Panc1 (cell line): ENCODE results near the gene OR5A2. TPM values are rescaled to one million over a fixed set of nuclear protein-coding genes. Genes with fewer than 3 reads are reported as not detected.
A peak's percentile ranks its signal among the peaks of the same experiment; 100 is the strongest.

ENCODE experiments used
- ATAC-seq: fragments of 200-7000 bp; cut with Tn5 transposase; 2 replicates; pipeline ENCODE4 v1.9.1; 2020; ENCODE audit warnings: mild to moderate bottlenecking, moderate library complexity
- BruUV-seq: library from RNA; stranded (reverse); fragments of 400-500 nt; replicated peaks from 2 replicates; lab custom pipeline; 2021; lab: Mats Ljungman, UMichigan
- CTCF ChIA-PET: fragments of 300-600 bp; sonication (Branson Sonifier 250); formaldehyde crosslinking; loops from one replicate; lab custom pipeline; 2022; ENCODE audit warnings: antibody characterized with exemption; lab: Charles Lee
- POLR2A ChIA-PET: fragments of 300-600 bp; sonication (Branson Sonifier 250); formaldehyde crosslinking; loops from one replicate; lab custom pipeline; 2022; ENCODE audit warnings: antibody characterized with exemption; lab: Charles Lee
- DNase-seq: peaks from one replicate; pipeline ENCODE4 v3.0.0-alpha.2; 2010; ENCODE audit warnings: low read depth, low spot score
- H3K27ac ChIP-seq: 2 replicates; pipeline ENCODE4 v1.5.1; 2011; ENCODE audit warnings: mild to moderate bottlenecking, low read length, inconsistent platforms
- H3K27me3 ChIP-seq: fragments of 200-500 bp; sonication (Bioruptor generic); 2 replicates; pipeline ENCODE4 v1.6.0; 2014; ENCODE audit warnings: low read length, inconsistent platforms; ENCODE audit not compliant: control insufficient read depth, insufficient read depth
- H3K36me3 ChIP-seq: fragments of 200-500 bp; sonication (Bioruptor generic); 2 replicates; pipeline ENCODE4 v1.5.1; 2014; ENCODE audit warnings: inconsistent platforms, mild to moderate bottlenecking, low read length, moderate library complexity; ENCODE audit not compliant: control insufficient read depth, insufficient read depth
- H3K4me1 ChIP-seq: 2 replicates; pipeline ENCODE4 v1.5.1; 2011; ENCODE audit warnings: inconsistent platforms, mild to moderate bottlenecking, low read length, moderate library complexity; ENCODE audit not compliant: control insufficient read depth, insufficient read depth
- H3K4me3 ChIP-seq, 2 experiments: 2 replicates each; pipeline ENCODE4 v1.5.1; 2011 to 2012; ENCODE audit warnings: low read depth in 2 of 2, low read length in 2 of 2, mild to moderate bottlenecking in 2 of 2, inconsistent platforms in 1 of 2, moderate library complexity in 1 of 2
- H3K9me3 ChIP-seq: fragments of 200-500 bp; sonication (Bioruptor generic); 2 replicates; pipeline ENCODE4 v1.5.1; 2014; ENCODE audit warnings: low read depth, mild to moderate bottlenecking, inconsistent platforms, low read length, moderate library complexity; ENCODE audit not compliant: control insufficient read depth, insufficient read depth
- CTCF ChIP-seq: fragments of 450-650 bp; IDR thresholded peaks from 2 replicates; pipeline ENCODE4 v1.5.1; 2017; ENCODE audit warnings: mild to moderate bottlenecking
- POLR2AphosphoS5 ChIP-seq: IDR thresholded peaks from 2 replicates; pipeline ENCODE4 v1.6.1; 2012; ENCODE audit warnings: mild to moderate bottlenecking, low read depth, low read length, moderate library complexity
- SIN3A ChIP-seq: IDR thresholded peaks from 2 replicates; pipeline ENCODE4 v1.6.1; 2012; ENCODE audit warnings: low read depth, mild to moderate bottlenecking, low read length, moderate library complexity, borderline replicate concordance; ENCODE audit not compliant: insufficient read depth
- TCF7L2 ChIP-seq: IDR thresholded peaks from 2 replicates; pipeline ENCODE4 v1.6.1; 2011; ENCODE audit warnings: mild to moderate bottlenecking, low read depth, low read length, inconsistent platforms
- in situ Hi-C: cut with HindIII; loops from 2 replicates; pipeline ENCODE4 v1.10.0; 2016; ENCODE audit warnings: low sequenced_read_pairs, low pct_unique_long_range_greater_than_20kb
- intact Hi-C: fragments of 100-400 bp; cut with micrococcal nuclease; formaldehyde crosslinking; loops from one replicate; pipeline ENCODE4 v1.10.0; 2022; ENCODE audit not compliant: unreplicated experiment
- total RNA-seq: library from RNA; stranded (reverse); gene quantifications from one replicate; pipeline ENCODE4 v1.2.1, GENCODE V29; 2021; ENCODE audit not compliant: unreplicated experiment
- TF ChIP-seq, protein P1 (sequence below), 2 experiments: IDR thresholded peaks; 2 replicates each; pipeline ENCODE4 v1.6.1; 2011 to 2012; ENCODE audit warnings: low read depth in 2 of 2, control low read depth in 1 of 2, low read length in 1 of 2, mild to moderate bottlenecking in 1 of 2, moderate library complexity in 1 of 2; ENCODE audit not compliant: insufficient read depth in 1 of 2

The OR5A2 gene
- total RNA-seq, 1 experiment from 2014 or later: not detected

GRCh38 chr11:59436169-59436568 is 10.0 kb upstream of the OR5A2 start, which contains the start of gene OR5A1:
Gene OR5A1, plus strand, starts transcription at chr11:59436469. Its CDS starts 6,700 bp downstream, at chr11:59443169.
- CTCF ChIA-PET: no interaction called here
- no peak within 1 kb of the TSS for H3K4me3 ChIP-seq
- intact Hi-C loops: no loop called here

GRCh38 chr11:59429924-59430516 is 3.8 kb upstream of the OR5A2 start:
- Histone ChIP-seq H3K4me3 (no peak overlapping the region), H3K27ac (no peak overlapping the region), H3K36me3 (no peaks in the 10 kb centered on the region), H3K27me3 (peaks cover 8% of the 10 kb centered on the region; the same call in 1 of the 2 replicates), H3K9me3 (no peaks in the 10 kb centered on the region), H3K4me1 (no peaks in the 10 kb centered on the region)
- intact Hi-C loops: loop anchor here (1.0 to 10.0 kb wide), 3 partner anchors 165 to 259 kb away; no protein-coding TSS in a partner anchor
- in situ Hi-C loops: no loop called here
- ChIA-PET POLR2A (no interaction called here), CTCF (no interaction called here)
- ATAC-seq (peak; percentile 73; the same call in 1 of the 2 replicates), DNase-seq (peak; percentile 25)
- TF ChIP-seq TCF7L2 (no peak), CTCF (peak; percentile 82; the same call in 1 of the 2 replicates), POLR2AphosphoS5 (no peak)
- TF ChIP-seq, protein P1, sequence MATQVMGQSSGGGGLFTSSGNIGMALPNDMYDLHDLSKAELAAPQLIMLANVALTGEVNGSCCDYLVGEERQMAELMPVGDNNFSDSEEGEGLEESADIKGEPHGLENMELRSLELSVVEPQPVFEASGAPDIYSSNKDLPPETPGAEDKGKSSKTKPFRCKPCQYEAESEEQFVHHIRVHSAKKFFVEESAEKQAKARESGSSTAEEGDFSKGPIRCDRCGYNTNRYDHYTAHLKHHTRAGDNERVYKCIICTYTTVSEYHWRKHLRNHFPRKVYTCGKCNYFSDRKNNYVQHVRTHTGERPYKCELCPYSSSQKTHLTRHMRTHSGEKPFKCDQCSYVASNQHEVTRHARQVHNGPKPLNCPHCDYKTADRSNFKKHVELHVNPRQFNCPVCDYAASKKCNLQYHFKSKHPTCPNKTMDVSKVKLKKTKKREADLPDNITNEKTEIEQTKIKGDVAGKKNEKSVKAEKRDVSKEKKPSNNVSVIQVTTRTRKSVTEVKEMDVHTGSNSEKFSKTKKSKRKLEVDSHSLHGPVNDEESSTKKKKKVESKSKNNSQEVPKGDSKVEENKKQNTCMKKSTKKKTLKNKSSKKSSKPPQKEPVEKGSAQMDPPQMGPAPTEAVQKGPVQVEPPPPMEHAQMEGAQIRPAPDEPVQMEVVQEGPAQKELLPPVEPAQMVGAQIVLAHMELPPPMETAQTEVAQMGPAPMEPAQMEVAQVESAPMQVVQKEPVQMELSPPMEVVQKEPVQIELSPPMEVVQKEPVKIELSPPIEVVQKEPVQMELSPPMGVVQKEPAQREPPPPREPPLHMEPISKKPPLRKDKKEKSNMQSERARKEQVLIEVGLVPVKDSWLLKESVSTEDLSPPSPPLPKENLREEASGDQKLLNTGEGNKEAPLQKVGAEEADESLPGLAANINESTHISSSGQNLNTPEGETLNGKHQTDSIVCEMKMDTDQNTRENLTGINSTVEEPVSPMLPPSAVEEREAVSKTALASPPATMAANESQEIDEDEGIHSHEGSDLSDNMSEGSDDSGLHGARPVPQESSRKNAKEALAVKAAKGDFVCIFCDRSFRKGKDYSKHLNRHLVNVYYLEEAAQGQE (IDR thresholded peaks at IDR 0.05; ENCODE audit: insufficient read depth in 1 of 2, low read depth in 2 of 2, low read length in 1 of 2): no peak
- BruUV-seq: no TSS peak

More at GRCh38 chr11:59436169-59436568, 10.0 kb upstream of the OR5A2 start, which contains the start of gene OR5A1:
- ATAC-seq: no peak
- Histone ChIP-seq H3K4me1 (no peaks in the 10 kb centered on the region), H3K36me3 (no peaks in the 10 kb centered on the region), H3K9me3 (no peaks in the 10 kb centered on the region), H3K27me3 (peaks cover 5% of the 10 kb centered on the region; the same call in 1 of the 2 replicates), H3K27ac (no peak within 1 kb of the TSS)
- in situ Hi-C loops: no loop called here
- TF ChIP-seq SIN3A (no peak), CTCF (no peak), POLR2AphosphoS5 (no peak), TCF7L2 (no peak)
- TF ChIP-seq, protein P1 (IDR thresholded peaks at IDR 0.05; ENCODE audit: insufficient read depth in 1 of 2, low read depth in 2 of 2, low read length in 1 of 2): no peak
- POLR2A ChIA-PET: no interaction called here
- BruUV-seq: no TSS peak
- DNase-seq: no peak
